ENCODE measurements around the gene ZBTB18.
"Not testable (repeated sequence)": the region's sequence is repeated elsewhere in the genome, so short reads cannot be mapped to it uniquely, and the experiment has no call there.

Gene ZBTB18

DNA sequence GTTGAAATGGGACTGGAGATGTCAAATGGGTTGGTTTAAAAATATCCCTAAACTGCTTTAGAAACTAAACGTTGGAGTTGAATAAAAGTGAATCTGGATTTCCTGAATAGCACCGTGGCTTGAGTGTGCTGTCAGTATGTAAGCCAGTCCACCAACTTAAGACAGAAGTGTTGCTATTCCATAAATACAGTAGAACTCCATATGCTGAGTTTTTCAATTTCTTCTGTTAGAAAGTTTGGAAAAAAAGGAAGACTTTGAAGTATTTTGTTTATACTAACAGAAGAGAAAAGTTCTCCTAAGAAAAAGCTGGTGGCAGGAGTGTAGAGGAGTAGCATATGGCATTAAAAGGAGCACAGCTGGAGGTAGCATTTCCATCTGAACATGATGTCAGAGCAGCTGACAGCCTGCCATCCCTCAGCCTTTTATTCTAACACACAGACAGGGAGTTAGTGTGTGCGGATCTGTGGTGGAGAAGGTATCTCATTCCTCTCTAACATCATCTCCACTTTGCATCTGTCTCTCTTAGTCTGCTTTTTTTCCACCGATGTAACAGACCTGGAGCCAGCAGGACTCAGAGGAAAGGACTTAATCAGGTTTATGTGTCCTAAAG, at the start of gene ZBTB18:
Gene ZBTB18 (plus strand): TSS at position 449 of the 610 bp plus-strand sequence. CDS start 149 bp downstream, at position 598.
- in situ Hi-C loops (cut with MboI; ENCODE audit: low sequenced_read_pairs) = no loop called here

DNA sequence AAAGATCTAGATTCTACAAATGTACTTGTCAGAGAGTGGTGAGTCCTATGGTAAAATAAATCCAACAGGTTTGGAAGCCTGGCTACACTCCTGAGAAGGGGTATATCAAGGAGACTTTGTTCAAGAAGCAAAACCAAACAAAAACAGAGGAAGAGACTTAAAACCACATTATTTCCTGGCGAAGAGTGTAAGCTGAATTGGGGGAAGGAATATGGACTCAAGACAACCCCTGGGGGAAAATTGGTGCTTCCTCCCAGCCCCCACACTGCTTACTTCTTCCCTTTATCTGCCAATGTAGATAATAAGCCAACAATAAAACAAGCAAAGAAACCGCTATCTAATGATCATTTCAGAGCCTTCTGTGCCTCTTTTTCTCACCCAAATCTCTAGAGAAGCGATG, 48.4 kb upstream of the ZBTB18 start:
- in situ Hi-C loops (cut with MboI; ENCODE audit: low sequenced_read_pairs) = no loop called here

DNA sequence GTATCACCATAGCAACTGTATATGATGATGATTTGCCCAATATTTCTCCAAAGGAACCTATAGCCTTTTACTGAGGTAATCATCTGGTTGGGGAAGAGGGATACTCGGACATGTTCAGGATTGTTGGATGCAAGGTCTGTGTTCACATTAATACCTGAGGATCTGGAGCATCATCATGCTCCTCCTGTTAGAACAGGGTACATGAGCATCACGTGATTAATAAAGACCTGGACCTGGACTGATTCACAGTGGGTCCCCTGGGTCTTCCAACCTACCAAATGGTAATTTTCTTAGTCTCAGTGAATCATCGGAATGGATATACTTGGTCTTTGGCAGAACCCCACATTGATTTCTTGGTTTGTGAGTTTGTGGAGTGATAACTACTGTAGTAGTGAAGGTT, 45.6 kb upstream of the ZBTB18 start:
- in situ Hi-C loops (cut with MboI; ENCODE audit: low sequenced_read_pairs) = no loop called here

DNA sequence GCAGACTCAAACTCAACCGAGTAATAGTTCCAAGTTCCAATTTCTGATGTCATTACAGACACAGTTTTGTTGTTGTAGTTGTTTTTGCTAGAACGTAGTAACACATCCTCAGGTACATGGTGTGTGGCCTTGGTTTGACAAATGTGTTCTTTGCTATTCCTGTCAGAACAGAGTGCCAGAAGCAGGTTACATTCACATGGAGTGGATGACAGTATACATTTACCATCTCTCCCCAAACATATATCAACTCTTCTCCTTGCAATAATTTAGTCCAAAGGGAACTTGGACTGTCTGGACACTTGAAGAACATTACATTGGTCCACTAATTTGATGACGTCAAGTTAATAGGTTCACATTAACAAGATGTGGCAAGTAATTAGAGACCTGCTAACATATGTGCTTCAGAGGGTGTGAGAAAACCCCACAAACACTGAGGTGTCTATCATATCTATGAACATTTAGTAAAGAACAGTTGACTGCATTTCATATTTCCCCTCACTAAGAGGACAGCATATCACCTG, 44.6 kb upstream of the ZBTB18 start:
- in situ Hi-C loops (cut with MboI; ENCODE audit: low sequenced_read_pairs) = no loop called here

DNA sequence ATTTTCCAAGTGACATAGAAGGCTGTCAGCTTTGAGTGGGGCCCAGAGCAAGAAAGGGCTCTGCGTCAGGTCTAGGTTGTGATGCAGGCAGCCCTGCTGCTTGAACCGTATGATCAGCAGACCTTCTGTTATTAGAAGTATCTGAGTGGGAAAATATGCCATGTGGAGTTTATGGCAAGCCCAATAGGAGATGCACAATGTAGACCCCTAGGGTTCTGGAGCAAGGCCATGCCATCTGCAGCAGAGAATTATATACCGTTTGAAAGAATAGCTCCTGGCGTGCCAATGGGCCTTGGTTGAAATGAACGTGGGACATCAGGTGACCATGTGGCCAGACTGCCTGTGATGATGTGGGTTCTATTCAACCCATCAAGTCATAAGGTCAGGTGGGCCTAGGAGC, 44.1 kb upstream of the ZBTB18 start:
- in situ Hi-C loops (cut with MboI; ENCODE audit: low sequenced_read_pairs) = no loop called here

DNA sequence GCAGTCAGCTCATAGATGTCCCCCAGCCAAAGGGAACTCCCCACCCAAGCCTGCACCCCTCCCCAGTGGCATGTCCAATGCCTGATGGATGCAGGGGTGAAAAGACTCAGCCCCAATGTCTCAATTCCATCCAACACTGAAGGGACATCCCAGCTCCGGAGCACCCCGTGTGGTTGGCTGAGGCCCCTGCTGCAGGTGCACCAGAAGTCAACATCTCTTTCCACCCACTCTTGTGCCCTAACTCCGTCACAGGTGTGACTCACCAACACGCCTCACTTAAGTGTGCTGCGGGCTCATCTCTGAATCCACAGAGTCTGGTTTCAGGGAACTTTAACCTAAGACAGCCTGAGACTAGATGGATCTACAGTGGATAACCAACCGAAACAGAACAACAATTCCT, 40.9 kb upstream of the ZBTB18 start:
- in situ Hi-C loops (cut with MboI; ENCODE audit: low sequenced_read_pairs) = no loop called here

DNA sequence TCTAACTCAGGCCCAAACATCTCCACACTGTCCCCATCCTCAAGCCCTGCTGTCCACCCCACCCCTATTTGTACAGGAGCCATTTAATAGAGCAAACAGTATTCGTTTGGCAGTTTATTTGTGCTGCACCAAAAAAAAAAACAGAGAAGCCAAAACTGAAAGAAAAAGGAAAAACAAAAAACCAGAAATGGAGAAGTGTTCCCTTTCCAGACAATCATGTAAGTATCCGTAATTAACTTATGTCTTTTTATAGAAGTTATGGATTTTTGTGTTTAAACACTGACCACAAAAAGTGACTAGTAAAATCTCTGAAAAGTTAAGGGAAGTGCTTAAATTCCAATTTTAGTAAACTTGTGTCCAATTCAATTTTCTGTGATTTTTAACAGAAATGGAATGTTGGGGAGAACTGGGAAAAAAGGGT, 40.4 kb upstream of the ZBTB18 start:
- in situ Hi-C loops (cut with MboI; ENCODE audit: low sequenced_read_pairs) = no loop called here

DNA sequence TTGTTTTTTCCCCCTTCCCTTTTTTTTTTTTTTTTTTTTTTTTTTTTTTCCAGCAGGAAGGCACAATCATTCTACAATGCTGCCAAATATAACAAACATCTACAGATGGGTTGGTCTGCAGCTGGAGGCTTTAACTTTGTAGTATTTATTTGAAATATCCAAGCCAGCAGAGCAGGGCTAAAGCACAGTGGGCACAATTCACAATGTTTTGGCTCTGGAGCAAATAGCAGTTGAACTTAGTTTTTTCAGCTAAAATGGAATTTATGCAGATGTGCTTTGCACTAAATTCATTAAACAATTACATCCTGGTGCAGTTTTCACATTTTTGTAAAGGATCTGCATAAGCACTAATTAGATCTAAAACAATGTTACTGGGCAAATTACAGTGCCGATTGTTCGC, 39.8 kb upstream of the ZBTB18 start:
- in situ Hi-C loops (cut with MboI; ENCODE audit: low sequenced_read_pairs) = no loop called here

DNA sequence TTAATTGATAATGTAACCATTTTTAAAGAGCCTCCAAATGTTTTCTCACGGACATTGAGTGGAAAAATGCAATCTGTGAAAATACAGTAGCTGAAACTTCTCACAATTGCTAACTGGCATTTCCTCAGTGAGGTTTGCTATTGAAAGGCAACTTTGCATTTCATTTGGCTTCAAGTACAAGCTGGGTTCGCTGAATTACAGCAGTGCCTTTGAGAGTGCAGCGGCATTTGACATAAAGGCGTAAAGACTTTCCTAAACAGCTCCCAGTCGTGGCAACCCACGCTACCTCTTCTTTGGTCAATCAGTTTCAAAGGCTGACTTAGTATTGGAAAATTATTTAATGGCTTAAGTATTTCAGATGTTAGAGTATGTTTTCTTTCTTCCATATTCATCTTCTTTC, 39.3 kb upstream of the ZBTB18 start:
- in situ Hi-C loops (cut with MboI; ENCODE audit: low sequenced_read_pairs) = no loop called here

DNA sequence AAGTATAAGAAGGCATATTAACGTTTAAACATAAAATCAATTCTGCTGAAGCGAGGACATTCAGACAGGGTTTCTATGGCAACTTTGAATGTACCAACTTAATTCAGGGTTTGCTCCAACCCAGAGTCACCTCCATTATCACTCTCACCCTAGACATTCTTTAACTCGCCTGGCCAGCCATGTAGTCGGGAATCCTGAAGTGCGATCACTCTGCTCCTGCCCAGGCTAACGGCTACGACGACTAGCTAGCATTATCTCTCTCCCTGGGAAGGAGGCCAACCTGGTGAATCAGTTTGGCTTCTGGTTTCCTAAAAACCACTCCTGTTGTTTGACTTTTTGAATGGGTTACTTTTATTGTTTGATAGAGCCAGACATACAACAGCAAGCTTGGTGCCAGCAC, 38.9 kb upstream of the ZBTB18 start:
- in situ Hi-C loops (cut with MboI; ENCODE audit: low sequenced_read_pairs) = no loop called here

DNA sequence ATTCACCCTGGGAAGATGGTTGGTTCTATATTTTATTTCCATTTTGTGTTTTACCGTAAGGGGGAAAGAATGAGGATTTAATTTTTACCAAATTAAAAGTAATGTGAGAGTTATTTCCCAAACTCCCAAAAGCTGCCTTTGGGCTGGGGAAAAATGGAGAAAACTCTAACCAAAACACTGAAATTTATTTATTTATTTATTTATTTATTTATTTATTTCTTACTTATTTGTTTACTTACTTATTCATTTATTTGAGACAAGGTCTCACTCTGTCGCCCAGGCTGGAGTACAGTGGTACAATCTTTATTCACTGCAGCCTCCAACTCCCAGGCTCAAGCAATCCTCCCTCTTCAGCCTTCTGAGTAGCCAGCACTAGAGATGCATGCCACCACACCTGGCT, 38.0 kb upstream of the ZBTB18 start:
- in situ Hi-C loops (cut with MboI; ENCODE audit: low sequenced_read_pairs) = no loop called here

DNA sequence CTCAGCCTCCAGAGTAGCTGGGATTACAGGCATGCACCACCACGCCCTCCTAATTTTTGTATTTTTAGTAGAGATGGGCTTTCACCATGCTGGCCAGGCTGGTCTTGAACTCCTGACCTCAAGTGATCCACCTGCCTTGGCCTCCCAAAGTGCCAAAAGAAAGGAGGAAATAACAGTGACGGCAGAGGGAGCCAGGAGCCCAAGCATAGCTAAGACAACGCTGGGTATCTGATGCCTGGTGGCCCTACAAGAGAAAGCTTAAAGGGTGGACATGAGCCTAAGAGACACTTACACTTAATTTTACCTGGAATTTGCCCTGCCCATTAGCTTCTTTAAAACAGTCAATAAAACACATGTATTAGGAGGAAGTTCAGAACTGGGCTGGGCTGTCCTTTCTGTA, 36.2 kb upstream of the ZBTB18 start:
- in situ Hi-C loops (cut with MboI; ENCODE audit: low sequenced_read_pairs) = not testable (repeated sequence)

DNA sequence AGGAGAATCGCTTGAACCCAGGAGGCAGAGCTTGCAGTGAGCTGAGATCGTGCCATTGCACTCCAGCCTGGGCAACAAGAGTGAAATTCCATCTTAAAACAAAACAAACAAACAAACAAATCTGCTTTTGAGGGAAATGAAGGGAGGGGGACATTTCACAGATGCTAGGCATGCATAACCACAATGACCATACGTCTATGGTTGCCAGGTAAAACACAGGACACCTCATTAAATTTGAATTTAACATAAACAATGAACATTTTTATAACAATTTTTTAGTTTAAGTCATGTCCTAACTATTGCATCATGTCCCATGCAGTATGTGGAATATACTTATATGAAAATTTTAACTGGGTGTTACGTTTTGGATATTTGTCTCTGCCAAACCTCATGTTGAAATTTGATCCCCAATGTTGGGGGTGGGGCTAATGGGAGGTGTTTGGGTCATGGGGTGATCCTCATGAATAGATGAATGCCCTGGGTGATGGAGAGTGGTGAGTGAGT, 31.0 kb upstream of the ZBTB18 start:
- in situ Hi-C loops (cut with MboI; ENCODE audit: low sequenced_read_pairs) = no loop called here

DNA sequence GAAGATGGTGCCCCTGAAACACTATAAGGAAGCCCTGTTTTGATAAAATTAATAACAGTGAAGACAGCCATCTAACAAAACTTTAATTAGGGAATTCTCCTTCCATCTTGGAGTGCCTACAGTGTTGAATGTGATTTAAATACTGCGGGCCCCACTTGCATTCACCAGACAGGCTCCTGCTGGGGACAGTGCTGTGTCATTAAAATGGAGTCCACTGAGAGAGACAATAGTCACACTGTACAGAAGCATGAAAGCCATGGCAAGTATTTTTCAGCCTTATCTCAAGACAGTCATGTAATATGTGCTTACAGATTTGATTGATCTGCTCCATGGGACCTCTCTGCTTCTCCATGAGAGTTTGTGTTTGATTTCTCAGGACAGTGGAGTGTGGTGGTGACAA, 29.7 kb upstream of the ZBTB18 start:
- in situ Hi-C loops (cut with MboI; ENCODE audit: low sequenced_read_pairs) = no loop called here

DNA sequence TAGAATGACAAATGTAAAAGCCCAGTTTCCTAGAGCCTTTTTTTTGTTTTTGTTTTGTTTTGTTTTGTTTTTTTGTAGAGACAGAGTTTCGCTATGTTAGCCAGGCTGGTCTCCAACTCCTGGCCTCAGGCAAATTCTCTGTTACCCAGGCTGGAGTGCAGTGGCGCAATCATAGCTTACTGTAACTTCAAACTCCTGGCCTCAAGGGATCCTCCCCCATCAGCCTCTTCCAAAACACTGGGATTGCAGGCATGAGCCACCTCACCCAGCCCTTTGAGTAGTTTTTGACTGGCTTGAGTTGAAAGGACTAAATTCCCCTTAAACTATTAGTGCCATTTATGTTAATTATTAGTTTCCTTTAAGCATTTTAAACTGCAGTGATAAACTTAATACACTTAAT, 28.8 kb upstream of the ZBTB18 start:
- in situ Hi-C loops (cut with MboI; ENCODE audit: low sequenced_read_pairs) = no loop called here

DNA sequence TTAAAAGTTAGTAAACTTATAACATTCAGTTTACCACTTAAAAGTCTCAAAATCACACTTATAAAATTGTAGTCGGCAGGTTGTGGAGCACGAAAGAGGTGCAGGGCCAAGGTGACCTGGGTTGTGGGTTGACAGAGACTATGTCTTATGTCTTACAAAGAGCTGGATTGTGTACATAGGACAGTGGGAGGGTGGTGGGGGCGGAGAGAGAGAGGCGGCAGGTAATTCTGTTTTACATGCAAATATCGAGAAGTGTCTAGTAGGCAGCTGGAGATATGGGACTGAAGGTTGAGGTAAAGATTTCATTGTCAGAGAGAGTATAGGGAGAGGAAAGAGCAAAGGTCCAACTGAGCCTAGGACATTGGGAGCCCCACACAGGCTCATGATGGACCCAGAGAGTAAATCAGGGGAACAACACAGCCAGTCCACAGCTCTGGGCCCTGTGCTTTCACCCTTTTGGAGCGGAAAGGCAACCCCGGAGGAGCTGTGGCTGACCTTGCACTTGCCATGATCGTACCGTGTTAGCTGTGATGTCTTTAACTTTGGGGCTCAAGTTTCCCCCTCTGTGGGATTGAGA, 28.1 kb upstream of the ZBTB18 start:
- in situ Hi-C loops (cut with MboI; ENCODE audit: low sequenced_read_pairs) = no loop called here

DNA sequence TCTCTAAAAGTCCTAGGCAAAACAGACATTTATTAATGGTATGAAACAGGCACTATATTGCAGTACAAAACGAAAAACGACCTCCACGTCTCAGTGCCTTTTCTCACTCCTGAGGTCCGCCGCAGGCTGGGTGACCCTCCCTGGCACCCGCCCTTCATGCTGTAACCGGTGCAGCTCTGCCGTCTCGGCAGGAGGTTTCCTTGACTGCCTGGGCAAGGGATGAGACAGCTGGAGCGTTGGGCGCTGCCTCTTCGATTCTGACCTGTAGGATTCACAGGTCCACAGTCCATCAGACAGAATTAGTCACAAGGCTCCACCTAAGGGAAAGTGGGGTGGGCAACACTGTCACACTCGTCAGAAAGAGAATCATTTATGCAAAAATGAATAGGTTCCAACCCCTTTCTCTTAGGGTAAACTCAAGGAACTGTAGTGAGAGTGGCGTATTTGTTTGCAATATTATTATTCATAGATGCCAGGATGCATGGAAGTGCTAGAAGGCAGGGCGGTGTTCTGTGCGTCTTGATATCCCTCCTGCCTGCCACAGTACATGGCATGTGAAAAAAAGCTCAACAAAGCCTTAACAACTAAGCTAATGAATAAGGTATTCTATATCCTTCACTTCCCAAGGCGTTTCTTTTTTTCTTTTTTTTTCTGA, 23.5 kb upstream of the ZBTB18 start:
- in situ Hi-C loops (cut with MboI; ENCODE audit: low sequenced_read_pairs) = no loop called here

DNA sequence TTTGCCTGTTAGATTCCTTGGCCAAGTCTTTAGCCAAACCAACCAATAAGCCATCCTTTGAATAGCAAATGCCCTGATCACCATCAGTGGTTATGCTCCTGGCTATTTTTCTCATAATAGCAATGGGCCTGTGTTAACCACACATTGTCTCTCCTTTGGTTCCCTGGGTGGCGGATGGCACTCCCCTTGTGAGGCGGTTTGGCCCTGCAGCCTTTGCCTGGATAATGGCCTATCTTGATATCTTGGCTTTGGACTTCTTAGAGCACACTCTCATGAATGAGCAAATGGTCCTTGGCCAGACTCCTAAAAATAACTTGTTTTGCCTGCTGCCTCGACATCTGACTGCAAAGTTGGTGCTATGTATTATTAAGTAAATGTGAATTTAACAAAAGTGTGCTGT, 22.4 kb upstream of the ZBTB18 start:
- in situ Hi-C loops (cut with MboI; ENCODE audit: low sequenced_read_pairs) = no loop called here

DNA sequence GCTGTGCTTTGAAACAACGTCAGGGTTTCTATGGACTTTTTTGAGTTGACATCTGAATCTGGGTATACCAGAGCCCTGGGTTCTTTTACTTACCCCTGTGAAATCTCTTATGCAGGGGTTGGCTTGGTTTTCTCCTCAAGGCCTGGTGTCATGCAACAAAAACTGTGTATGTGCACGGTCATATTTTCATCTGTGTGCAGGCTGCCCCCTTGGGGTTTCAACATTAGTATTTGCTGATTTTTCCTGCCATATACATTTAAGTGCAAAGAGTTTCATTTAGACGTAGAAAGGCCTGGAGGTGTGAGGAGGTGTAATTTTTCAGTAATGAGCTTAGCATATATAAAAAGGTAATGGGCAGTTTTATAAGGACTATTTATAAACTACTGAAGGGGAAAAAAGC, 22.0 kb upstream of the ZBTB18 start:
- in situ Hi-C loops (cut with MboI; ENCODE audit: low sequenced_read_pairs) = no loop called here

DNA sequence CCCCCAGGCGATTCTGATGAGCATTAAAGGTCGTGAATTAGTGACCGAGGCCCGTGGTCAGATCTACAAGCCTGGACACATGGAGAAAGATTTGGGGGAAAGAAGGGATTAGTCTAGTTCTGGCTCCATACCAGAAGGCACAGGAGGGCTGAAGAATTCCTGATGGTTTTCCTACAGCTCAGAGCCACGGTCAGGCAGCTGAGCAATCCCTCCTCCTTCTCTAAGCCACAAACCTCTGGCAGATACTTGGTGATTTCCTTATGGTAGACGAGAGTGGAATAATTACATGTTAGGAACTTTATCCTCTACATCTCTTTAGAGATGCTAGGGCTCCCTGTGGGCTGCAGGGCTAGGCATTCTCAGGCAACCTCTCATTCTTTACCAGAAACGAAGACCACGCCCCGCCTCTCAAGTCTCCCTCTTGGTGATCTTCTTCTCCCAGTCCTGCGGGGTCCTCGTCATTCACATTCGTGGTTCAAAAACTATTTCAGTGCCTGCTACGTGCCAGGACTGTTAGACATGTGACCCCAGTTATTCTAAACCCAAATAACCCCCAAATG, 20.5 kb upstream of the ZBTB18 start:
- in situ Hi-C loops (cut with MboI; ENCODE audit: low sequenced_read_pairs) = no loop called here

DNA sequence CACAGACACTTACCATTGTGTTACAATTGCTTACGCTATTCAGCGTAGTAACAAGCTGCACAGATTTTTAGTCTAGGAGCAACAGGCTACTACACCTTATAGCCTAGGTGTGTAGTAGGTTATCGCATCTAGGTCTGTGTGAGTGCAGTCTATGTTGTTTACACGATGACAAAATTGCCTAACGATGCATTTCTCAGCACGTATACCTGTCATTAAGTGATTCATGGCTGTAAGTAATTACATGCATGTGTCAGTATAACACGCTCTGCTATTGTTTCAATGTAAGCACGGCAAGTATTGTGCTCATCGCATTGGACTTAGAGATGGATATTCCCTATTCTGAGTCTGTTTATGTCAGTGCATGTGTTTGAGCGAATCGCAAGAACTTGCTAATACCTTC, 15.7 kb upstream of the ZBTB18 start:
- in situ Hi-C loops (cut with MboI; ENCODE audit: low sequenced_read_pairs) = no loop called here

DNA sequence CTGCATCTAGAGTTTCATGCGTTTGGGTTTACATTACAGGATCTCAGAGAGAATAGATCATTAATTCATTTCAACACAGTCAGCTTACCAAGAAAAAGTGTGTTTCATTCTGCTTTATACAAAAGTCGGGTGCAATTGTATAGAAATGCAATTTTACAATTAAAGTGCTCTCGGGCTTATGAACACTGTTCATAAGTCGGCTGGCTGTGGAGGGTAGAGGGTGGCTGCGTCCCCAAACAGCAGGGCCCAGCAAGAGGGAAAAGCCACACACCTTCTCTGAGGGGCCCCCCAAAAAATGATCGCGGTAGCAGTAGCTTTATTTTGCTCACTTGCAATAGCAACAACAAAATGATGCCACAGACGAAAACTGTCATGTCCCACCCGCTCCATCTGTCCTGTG, 13.8 kb upstream of the ZBTB18 start:
- in situ Hi-C loops (cut with MboI; ENCODE audit: low sequenced_read_pairs) = no loop called here
